ENCODE data around the gene SPR.

SPR gene

GRCh38 chr2:72915907-72916742, 28.9 kb downstream of the SPR start (continued):
- TF ChIP-seq ZSCAN4 (tag by site-specific recombination; IDR thresholded peaks at IDR 0.05) (no peak), ZNF521 (tag by site-specific recombination; IDR thresholded peaks at IDR 0.05) (no peak), ZNF626 (tag by site-specific recombination; IDR thresholded peaks at IDR 0.05) (no peak), TRIM28 (IDR thresholded peaks at IDR 0.05; ENCODE audit: borderline replicate concordance, low read length) (no peak), ZNF747 (tag by site-specific recombination; IDR thresholded peaks at IDR 0.05) (no peak), KLF17 (tag by site-specific recombination; IDR thresholded peaks at IDR 0.05) (no peak), ZNF623 (tag by site-specific recombination; IDR thresholded peaks at IDR 0.05) (no peak), REST (tag by site-specific recombination; IDR thresholded peaks at IDR 0.05) (peak; percentile 55), ZNF629 (tag by site-specific recombination; IDR thresholded peaks at IDR 0.05) (no peak), ZNF518A (tag by site-specific recombination; conservative IDR thresholded peaks at IDR 0.05; ENCODE audit: low read depth) (no peak), PATZ1 (tag by site-specific recombination; IDR thresholded peaks at IDR 0.05) (peak; percentile 69; the same call in 1 of the 2 replicates), ZXDB (tag by site-specific recombination; IDR thresholded peaks at IDR 0.05) (peak; percentile 47; the same call in 1 of the 2 replicates), PRDM1 (tag by site-specific recombination; IDR thresholded peaks at IDR 0.05) (no peak), ZNF350 (tag by site-specific recombination; IDR thresholded peaks at IDR 0.05) (no peak), ZNF624 (tag by site-specific recombination; IDR thresholded peaks at IDR 0.05) (no peak), ZNF112 (tag by site-specific recombination; IDR thresholded peaks at IDR 0.05) (no peak), ZNF354C (tag by site-specific recombination; IDR thresholded peaks at IDR 0.05; ENCODE audit: borderline replicate concordance, low read depth) (no peak), ZNF677 (tag by site-specific recombination; IDR thresholded peaks at IDR 0.05) (no peak), ZNF18 (tag by site-specific recombination; IDR thresholded peaks at IDR 0.05) (no peak), GLIS2 (tag by site-specific recombination; IDR thresholded peaks at IDR 0.05) (peak; percentile 90), GLIS1 (tag by site-specific recombination; IDR thresholded peaks at IDR 0.05) (peak; percentile 77), ZNF704 (tag by site-specific recombination; IDR thresholded peaks at IDR 0.05) (no peak), BCL11B (tag by site-specific recombination; IDR thresholded peaks at IDR 0.05; ENCODE audit: low read depth) (no peak), ZNF785 (tag by site-specific recombination; IDR thresholded peaks at IDR 0.05) (no peak)

All from HEK293 (cell line).